ENCODE results near the gene DEPDC7.
"Not testable (repeated sequence)": the region's sequence is repeated elsewhere in the genome, so short reads cannot be mapped to it uniquely, and the experiment has no call there.

The DEPDC7 gene

DNA sequence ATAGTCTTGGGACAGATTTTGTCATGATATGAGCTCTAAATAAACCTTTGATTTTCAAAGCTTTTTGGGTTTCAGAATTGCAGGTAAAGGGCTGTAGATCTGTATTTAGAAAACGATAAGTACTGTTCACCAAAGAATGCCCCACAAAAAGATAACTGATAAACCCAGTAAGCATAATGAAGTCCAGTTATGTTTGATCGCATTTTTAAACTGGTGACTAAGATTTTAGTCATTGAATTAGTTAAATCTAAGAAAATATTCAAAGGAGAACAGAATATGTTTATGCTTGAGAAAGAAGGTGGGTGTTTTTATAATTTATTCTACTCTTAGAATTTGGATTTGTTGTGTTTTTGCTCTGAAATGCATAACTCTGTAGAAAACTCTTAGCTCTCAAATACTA, 11.6 kb downstream of the DEPDC7 start:
- DNase-seq, result no peak

DNA sequence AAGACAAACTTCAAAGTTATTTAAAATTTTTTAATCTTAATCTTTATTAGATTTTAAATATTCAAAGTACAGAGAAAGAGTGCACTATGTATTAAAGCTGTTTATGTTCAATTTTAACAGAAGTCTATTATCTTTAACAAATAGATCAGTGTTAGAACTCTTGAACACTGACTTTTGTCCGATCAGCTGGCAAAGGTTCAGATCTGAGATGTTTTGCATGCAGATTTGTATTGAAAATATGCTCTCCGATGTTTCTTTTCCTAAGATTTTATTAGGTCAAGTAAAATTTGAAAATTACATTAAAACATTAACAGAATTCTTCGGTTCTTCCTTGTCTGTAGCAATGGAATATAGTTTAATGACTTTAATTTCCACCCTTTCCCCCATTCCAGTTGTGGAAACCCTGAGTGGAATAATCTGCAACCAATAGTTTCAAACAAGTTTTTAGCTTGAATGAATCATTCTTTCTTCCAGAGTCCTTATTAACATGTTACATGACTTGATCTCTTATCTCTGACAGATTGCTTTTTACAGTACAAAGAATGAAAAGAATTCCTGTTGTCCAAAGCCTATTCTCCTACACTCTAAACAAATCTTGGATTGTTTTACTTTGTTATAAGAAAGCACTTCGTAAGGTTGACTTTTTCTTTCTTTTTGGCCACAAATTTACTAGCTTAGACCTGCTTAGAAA, 12.3 kb downstream of the DEPDC7 start:
- no peak for DNase-seq

DNA sequence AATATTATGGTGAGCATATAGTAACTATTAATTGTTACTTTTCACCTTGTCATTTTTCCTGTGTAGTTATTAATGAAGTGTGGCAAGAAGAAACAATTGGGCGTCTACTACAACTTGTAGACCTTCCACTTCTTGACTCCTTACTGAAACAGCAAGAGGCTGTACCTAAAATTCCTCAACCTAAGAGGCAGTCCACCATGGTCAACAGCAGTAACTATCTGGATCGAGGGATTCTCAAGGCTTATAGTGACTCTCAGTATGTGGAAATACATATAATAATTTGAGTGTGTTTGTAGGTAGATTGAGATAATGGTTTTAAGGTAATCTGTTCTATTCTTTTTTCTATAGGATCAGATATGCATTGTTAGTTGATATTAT, 12.8 kb downstream of the DEPDC7 start:
- no peak for DNase-seq

DNA sequence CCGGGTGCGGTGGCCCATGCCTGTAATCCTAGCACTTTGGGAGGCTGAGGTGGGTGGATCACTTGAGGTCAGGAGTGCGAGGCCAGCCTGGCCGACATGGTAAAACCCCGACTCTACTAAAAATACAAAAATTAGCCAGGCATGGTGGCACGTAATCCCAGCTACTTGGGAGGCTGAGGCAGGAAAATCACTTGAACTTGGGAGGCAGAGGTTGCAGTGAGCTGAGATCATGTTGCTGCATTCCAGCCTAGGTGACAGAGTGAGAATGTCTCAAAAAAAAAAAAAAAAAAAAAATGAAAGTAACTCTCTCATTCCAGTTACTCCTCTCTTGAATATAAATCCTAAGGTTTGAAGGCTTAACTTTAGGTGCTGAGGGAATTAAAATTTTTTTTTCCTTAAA, 13.5 kb downstream of the DEPDC7 start:
- not testable (repeated sequence) for DNase-seq

DNA sequence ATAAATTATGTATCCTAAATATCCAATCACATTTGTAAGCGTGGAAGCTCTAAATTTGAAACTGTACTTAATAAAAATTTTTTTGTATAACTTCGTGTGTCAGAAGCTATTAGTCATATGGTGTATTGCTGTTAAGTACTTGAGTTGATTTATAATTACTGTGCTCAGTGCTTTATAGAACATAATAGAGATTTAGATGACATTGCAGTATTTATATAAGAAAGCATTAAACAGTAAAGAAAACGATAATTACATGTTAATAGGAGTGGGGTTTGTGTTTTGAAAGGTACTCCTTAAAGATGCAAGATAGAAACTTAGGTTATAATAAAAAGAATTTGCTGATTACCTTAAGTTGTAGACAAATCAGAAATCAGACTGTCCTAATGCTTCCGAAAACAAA, 17.8 kb downstream of the DEPDC7 start:
- no peak for DNase-seq

DNA sequence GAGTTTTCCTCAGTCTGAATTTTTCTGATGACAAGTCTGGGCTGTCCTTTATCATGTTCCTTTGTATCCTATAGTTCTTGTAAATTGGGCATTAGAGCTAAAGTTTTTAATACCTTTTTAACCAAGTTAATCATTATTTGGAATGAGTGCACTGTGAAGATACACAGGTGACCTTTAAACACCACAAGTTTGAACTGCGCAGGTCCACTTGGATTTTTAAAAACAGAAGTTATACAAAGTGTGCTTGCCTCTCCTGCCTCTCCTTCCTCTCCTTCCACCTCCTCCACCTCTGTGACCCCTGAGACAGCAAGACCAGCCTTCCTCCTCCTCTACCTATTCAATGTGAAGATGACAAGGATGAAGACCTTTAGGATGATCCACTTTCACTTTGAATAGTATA, 19.3 kb downstream of the DEPDC7 start:
- DNase-seq, result no peak

DNA sequence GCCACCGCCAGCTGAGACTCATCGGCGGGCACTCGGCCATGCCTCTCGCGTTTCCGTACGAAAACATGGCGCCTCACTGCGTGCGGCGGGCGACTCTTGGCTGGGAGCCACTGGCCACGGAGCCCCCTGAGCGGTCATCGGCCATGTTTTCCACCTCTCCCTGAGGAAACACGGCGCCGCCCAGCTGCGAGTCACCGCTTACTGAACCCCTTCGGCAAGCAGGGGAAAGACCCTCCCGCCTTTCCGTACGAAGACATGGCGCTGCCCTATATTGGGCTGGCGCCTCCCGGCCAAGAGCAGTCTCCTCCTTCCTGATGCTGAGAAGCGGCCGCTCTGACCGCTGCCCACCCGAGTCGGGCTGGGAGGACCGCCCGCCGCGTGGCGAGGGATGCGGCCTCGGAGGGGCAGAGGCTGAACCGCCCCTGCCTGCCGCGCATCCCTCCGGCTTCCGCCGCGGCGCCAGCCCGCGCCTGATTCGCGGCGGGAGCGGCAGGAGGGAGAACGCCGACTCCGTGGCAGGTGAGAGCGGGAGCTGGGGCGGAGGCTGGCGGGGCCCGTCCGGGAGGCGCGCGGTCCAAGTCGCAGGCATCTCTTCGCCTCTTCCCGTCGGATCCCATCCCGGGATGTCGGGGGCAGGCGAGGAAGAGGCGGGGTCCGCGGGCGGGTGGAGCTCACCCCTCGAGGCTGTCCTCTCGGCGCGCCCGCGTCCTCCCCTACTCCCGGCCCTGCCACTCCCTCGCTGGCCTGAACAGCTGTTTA, 23.8 kb downstream of the DEPDC7 start, which contains the start of gene TCP11L1:
TSS of gene TCP11L1 (plus strand) at position 299 of the 759 bp plus-strand sequence. CDS start 4,202 bp downstream, outside the sequence.
- peak; percentile 83 for DNase-seq

DNA sequence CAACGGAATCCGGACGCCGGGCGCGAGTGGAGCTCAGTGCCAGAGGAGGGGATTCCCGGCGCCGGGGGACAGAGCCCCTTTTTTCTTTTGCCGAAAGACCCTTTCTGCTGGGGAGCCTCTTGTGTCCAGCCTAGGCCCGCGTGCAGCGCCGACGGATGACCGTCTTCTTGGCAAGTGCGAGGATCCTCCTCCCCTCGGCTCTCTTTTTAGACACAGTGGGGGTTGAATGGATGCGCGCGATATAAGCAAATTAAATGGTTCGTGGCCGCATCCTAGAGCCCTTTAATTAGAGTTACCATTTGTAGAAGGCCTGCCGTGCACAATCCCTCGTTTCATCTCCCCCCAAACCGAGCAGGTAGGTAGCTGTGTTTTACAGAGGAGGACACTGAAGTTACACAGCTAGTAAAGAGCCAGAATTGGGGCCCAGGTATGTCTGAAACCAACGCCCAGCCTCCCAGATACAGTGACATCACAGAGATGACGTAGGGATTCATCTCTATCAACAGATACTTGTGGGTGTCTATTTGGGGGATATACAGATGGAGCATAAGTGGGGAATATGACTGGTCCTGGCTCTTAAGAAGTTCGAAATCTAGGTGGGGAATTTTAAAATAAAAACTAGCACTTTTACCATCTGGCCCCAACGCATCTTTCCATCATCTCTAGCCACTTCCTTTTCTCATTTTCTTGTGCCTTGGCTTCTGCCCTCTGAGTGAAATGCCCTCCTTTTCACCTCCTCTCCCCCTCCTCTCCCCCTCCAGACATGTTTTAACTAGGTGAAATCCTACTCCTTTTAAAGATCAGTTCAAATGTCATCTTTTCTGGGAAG, 24.6 kb downstream of the DEPDC7 start:
- no peak for DNase-seq

DNA sequence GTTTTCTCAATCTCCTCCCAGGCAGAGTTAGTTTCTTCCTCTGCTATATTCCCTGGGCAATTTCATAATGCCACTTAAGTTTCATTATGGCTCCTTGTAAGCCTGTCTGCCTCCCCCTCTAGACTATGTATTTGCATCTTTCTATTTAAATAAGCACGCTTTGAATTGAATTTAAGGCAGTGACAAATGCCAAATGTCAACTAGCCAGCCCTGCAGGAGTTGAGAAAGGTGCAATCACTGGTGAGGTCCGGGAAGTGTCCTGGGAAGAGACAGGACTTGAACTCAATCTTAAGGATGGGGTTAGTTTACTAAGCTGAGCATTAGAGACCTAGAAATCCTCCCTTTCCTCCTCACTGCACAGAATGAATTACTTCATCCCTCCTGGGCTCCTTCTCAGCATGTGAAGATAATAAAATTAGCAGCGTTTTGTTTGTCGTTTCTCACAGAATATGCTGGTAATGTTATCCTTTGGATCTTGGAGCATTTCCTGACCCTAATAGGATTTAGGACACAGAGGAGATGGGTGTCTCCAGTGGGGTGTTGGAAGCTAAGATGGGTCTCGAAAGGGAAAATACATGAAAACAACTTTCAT, 25.3 kb downstream of the DEPDC7 start:
- no peak for DNase-seq

DNA sequence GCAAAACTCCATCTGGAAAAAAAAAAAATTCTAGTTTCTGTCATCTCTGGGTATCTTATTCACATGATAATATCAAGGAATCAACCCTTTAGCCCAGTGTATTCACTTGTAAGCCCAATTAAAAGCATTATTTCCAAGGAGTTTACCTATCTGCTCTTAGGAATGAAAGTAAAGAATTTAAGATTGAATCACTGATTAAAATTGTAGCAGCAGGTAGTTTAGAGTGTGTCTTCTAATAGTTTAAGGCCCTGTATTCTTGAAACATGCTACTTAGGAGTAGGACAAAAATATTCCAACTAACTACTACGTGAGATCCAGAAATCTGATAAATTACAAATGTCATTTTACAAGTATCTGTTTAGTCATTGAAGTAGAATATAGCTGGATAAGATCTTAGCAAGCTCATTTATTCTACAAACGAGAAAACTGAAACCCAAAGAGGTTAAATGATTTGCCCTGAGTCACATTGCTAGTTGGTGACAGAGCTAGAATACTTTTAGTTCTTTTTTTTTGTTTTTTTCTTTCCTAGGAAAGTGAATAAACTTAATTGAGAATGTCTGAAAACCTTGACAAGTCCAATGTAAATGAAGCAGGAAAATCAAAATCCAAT, 27.6 kb downstream of the DEPDC7 start:
- DNase-seq, result no peak

DNA sequence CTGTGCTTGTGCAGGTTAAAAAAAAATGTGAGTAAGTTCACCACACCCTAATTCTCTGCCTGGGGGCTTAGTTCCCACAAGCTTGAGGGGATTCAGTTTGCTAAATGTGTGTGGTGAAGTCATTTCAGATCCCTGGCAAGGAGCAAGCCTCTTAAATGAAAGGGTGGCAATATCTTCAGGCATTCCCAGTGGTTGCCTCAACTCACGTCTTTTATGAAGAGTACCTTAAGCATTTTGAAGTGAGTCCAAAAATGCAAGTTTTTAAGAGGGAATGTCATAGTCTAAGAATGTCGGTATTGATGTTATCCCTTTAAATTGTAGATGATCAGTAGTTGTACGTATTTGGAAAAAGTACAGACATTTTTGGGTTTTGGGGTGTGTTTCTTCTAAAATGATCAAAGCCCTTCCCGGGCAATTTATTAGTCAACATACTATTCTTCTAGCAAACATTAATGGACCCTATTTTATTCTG, 28.6 kb downstream of the DEPDC7 start:
- no peak for DNase-seq

DNA sequence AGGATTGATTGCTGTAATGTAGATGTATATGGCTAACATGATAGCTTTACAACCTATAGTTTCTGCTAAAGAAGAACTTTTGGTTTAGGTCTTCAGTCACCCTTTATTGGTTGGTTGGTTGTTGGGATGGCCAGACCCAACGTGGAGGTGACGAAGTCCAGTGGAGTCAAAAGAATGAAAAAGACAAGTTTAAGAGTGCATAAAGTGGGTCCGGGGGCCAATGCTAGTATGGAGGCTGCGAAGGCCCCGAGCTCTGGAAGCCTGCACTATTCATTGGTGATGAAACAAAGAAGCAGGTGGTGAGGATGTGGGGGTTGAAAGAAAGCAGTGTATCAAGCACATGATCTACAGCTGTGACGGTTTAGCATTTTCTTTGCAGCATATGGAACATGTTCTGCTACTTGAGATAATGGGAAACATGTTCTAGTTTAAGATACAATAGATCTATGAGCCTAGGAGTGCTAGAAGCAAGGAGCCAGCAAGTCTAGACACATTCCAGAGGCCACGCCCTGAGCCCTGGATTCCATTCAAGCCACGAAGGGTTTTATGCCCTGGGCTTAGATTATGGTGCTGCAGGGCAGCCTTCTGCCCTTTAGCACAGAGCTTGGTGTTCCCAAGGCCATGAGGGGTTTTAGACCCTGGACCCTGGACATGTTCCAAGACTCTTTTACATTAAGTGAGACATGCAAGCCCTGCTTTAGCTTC, 30.0 kb downstream of the DEPDC7 start:
- no peak for DNase-seq

DNA sequence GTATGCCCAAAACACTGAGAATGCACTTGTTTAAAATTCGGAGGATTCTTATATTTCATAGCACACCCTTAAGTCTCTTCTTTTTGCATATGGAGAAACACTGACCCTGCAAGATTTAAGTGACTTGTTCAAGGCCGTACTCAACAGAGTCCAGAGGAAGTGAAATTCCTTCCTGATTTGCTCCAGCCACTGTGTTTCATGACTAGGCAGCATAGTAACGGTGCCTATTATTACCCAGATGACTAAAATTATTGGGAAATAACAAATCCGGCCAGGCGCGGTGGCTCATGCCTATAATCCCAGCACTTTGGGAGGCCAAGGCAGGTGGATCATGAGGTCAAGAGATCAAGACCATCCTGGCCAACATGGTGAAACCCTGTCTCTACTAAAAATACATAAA, 33.0 kb downstream of the DEPDC7 start:
- not testable (repeated sequence) for DNase-seq

DNA sequence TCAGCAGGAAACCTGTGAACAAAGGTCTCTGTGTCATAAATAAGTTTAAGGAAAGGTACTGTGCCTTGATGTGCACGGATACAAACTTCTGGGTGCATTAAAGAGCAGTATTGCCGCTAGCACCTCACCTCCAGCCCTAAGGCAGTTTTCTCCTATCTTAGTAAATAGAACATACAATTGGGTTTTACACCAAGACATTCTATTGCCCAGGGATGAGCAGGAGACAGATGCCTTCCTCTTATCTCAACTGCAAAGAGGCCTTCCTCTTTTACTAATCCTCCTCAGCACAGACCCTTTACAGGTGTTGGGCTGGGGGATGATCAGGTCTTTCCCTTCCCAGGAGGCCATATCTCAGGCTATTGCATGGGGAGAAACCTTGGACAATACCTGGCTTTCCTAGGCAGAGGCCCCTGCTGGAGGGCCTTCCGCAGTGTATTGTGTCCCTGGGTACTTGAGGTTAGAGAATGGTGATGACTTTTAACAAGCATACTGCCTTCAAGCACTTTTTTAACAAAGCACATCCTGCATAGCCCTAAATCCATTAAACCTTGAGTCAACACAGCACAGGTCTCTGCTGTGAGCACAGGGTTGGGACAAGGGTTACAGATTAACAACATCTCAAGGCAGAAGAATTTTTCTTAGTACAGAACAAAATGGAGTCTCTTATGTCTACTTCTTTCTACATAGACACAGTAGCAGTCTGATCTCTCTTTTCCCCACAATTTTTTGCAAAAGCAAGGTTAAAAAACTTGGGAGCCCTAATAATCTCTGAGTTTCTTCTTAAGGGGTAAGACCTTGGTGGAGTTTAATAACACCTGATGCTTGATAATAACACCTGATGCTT, 34.1 kb downstream of the DEPDC7 start:
- not testable (repeated sequence) for DNase-seq

DNA sequence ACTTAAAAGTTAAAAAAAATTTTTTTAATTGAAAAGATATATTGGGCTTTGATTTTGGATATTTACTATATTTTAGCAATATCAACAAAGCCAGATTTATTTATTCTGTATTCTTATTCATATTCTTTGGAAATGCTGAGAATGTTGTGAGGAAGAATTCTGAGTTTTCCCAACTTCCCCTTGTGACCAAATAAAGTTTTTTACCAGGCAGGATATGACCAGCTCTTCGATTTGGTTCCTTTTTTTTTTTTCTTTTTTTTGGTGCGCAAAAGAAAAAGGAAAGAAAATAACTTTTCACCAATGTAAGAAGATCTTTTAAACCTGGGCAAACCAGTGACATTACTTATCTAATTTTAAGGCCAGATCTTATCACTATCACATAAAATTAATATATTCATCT, 36.6 kb downstream of the DEPDC7 start:
- DNase-seq, result no peak

DNA sequence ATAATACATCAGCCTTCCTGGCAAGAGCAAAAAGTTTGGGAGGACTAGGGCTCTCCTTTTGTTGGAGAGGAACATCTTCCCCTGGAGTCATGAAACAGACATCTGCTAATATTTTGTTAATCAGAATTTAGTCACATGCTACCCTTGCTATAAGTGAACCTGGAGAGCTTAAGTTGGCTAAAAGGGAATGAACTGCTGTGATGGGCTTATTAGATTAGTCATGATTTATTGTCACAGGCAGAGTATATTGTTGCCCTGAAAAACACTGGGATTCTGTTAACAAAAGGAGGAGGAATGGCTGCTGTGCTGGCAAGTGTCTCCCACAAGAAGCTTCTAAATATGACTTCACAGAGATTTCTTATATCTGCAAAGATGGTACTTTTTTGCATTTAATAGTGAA, 39.7 kb downstream of the DEPDC7 start:
- no peak for DNase-seq

DNA sequence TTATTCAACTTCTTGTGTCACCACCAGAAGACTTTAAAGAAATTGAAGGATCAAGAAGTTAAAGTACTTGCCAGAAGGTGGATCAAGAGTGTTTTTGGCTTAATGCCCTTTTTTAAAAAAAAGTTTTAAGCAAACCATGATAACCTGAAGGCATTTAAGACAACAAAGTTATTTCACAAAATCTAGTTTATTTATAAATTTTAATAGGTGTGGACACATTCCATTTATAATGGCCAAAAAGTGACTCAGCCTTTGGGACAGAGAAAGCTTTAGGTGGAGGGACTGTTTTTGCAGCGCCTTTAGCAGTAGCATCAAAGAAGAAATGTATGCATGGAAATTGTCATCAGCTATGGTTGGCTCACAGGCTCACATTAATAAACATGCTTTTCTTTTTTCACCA, 41.6 kb downstream of the DEPDC7 start:
- no peak for DNase-seq

DNA sequence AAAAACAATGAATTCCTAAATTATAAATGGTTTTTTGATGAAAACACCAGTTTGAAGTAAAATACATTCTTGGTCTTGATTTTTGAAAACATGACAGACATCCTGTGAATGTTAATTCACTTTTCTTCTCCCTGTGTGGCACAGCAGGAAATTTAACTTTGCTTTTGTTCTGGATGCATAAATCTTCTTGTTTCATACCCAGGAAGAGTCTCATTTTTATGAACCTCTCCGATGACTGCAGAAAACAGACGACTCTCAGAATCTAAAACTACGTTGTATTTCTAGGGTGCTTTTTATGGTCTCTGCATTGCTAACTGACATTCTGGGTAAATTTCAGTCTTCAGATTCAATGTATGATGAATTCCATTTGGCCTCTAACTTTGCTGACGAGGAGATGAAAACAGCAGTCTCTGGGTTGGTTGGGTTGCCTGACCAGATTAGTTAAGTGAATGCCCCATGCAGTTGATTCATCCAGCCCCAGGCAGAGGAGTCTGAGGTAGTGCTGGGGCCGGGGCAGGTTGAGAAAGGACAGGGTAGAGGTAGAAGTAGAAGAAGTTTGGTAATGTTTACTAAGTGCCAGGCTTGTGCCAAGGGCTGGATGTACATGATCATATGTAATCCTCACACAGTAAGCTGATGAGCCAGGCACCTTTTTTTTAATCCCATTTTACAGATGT, 43.8 kb downstream of the DEPDC7 start:
- DNase-seq, result no peak

DNA sequence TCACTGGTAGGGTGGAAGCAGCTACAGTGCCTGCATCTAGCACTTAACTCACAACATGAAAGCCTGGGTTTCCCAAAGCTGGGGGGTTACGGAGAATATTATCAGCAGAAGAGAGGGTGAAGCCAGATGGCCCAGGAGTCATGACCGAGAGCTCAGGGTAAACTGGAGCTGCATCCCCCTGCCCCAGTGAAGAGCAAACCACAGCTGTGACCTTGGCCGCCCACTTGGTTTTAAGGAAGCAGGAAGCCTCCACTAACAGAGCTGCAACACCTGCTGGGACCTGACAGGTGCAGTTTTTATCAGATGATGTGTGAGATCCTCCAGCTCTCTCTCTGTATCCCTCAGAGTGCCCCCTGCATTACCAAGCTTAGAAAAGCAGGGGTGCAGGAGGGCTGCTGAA, 44.6 kb downstream of the DEPDC7 start:
- DNase-seq, result no peak

DNA sequence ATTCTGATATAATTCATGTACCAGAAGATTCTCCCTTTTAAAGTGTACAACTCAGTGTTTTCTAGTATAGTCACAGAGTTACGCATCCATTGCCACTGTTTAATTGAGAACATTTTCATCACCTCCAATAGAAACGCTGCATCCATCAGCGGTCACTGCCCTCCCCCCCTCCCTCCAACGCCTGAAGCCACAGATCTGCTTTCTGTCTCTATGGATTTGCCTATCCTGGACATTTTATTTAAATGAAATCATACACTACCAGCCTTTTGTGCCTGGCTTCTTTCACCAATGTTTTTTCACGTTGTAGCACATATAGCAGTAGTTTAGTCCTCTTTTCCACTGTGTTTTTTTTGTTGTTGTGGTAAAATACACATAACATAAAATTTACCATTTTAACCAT, 46.5 kb downstream of the DEPDC7 start:
- DNase-seq, result no peak
